ENCODE data around the gene ZNF205. TPM values are rescaled to one million over a fixed set of nuclear protein-coding genes. Genes with fewer than 3 reads are reported as not detected.

The ZNF205 gene
- total and polyA plus RNA-seq, 2 of the 8 experiments (the other 6 are each of a cell fraction or from before 2014, with no cell fraction given) = 19.1 to 19.9 TPM

DNA sequence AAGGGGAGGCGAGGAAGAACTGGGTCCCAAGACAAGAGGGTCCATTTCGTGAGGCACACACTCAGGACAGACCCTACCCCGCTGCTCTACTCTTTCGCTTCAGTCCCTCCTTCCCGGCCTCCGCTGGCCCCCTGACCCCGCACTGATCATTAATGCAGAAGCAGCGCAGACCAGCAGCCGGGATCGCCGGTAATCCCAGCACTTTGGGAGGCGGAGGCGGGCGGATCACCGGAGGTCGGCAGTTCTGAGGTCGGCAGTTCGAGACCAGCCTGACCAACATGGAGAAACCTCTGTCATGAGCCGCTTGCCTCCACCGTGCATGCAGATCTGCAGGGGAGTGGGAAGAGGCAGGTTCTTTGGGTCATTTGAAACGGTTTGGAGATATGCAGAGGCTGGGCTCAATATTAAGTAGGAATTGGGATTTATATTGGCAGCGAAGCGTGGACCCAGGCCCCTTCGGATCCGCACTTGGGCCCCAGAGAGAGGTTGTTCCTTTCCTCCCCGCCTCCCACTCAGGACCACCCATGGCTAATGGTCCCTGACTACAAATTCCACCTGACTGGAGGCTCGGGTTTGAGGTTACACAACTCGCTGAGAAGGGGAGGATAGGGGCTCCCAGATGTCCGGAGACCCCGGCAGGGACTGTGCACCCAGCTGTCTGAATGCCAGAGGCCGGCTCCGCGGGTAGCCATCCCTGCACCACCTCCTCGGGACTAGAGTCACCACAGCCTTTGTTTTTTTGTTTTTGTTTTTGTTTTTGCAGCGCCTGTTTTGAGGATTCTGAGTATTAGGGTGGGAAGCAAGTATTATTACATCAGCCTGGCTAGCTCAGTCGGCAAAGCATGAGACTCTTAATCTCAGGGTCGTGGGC is 52.0 kb downstream of the ZNF205 start:
- Histone ChIP-seq H3K4me3 (ENCODE audit: extremely low read depth in 1 of 4, insufficient read depth in 2 of 4, low read depth in 3 of 4, low read length in 4 of 4) (no peak overlapping the region), H4K91ac (replicated peaks; ENCODE audit: insufficient read length, low read length) (no peak overlapping the region), H3K27ac (ENCODE audit: low read depth, low read length) (no peak overlapping the region), H3K4me2 (ENCODE audit: insufficient read depth in 1 of 2, low read depth in 2 of 2, low read length in 2 of 2) (no peak overlapping the region), H2AFZ (ENCODE audit: low read length) (no peak overlapping the region), H3K14ac (ENCODE audit: insufficient read length) (no peak overlapping the region), H2BK12ac (ENCODE audit: low read depth, low read length) (no peak overlapping the region), H3K79me1 (ENCODE audit: low read depth, low read length) (no peaks in the 10 kb centered on the region), H2BK5ac (ENCODE audit: low read depth, low read length) (no peak overlapping the region), H3K56ac (replicated peaks; ENCODE audit: insufficient read length, low read depth, low read length) (no peak overlapping the region), H2BK15ac (ENCODE audit: low read length) (no peak overlapping the region), H3K9me3 (ENCODE audit: insufficient read depth in 2 of 2, low read depth in 1 of 2, low read length in 1 of 2) (peaks cover 8 to 12% of the 10 kb centered on the region in 2 experiments), H2BK120ac (replicated peaks; ENCODE audit: low read depth, low read length) (no peak overlapping the region), H2BK20ac (ENCODE audit: low read length) (no peak overlapping the region), H3K27me3 (replicated peaks in 1 of 4; ENCODE audit: control insufficient read depth in 3 of 4, extremely low read depth in 1 of 4, insufficient read depth in 3 of 4, low read length in 3 of 4) (peaks cover 0 to 4% (median 1%) of the 10 kb centered on the region in 4 experiments; a peak in 3 of 7 replicates), H3K4ac (replicated peaks; ENCODE audit: insufficient read length, low read depth, low read length) (no peak overlapping the region), H3K79me2 (ENCODE audit: control insufficient read depth in 1 of 2, insufficient read depth in 2 of 2, low read length in 2 of 2) (no peaks in the 10 kb centered on the region), H4K8ac (ENCODE audit: extremely low read depth, insufficient read depth, low read length) (peak overlapping the region; percentile 35; the same call in 1 of the 2 replicates), H4K20me1 (replicated peaks in 1 of 2; ENCODE audit: control insufficient read depth in 1 of 2, insufficient read depth in 2 of 2, low read length in 2 of 2) (no peaks in the 10 kb centered on the region), H2AK5ac (ENCODE audit: low read depth, low read length) (no peak overlapping the region), H3K36me3 (ENCODE audit: control insufficient read depth in 2 of 4, insufficient read depth in 4 of 4, low read length in 3 of 4) (no peaks in the 10 kb centered on the region), H3K4me1 (replicated peaks in 1 of 4; ENCODE audit: control insufficient read depth in 3 of 4, insufficient read depth in 4 of 4, low read length in 3 of 4) (no peaks in the 10 kb centered on the region), H4K5ac (ENCODE audit: insufficient read length, low read depth, low read length) (no peak overlapping the region), H3K18ac (ENCODE audit: extremely low read depth, low read length) (no peak overlapping the region), H3K9ac (replicated peaks in 1 of 4; ENCODE audit: extremely low read depth in 1 of 4, low read depth in 3 of 4, low read length in 3 of 4) (no peak overlapping the region), H3K23ac (ENCODE audit: insufficient read length) (no peak overlapping the region), H3K23me2 (ENCODE audit: low read depth, low read length) (no peaks in the 10 kb centered on the region)
- no peak for FAIRE-seq
- POLR2A ChIA-PET (ENCODE audit: partially characterized antibody) = interaction anchor here (0.6 kb wide), 2 partner anchors 29 to 95 kb away, joined by 3 to 4 read pairs; partner anchors contain the start of gene ZNF213
- DNase-seq (ENCODE audit: low read depth in 1 of 2, low spot score in 2 of 2) = no peak
- 93% methylated on average over 36 of the region's 37 CpGs; no CpG with 5 or more reads in 1 of the 2 experiments for WGBS, 2 experiments (ENCODE audit: extremely low coverage in 1 of 2, insufficient coverage in 1 of 2, insufficient read length in 1 of 2, insufficient replicate concordance in 2 of 2, low coverage in 1 of 2, low lambda C conversion rate in 2 of 2, missing lambda C conversion rate in 1 of 2)
- CTCF ChIA-PET (ENCODE audit: partially characterized antibody) = interaction anchor here (0.5 to 3.1 kb wide), 12 partner anchors 8 to 65 kb away, joined by 3 to 22 read pairs (median 4); partner anchors contain the start of gene ZSCAN10
- no peak for TF ChIP-seq TEAD4 (IDR thresholded peaks at IDR 0.05; ENCODE audit: low read depth, low read length)
- no peak for TF ChIP-seq SAP30 (IDR thresholded peaks at IDR 0.05; ENCODE audit: insufficient read depth, insufficient replicate concordance, low read length)
- TF ChIP-seq BCL11A (IDR thresholded peaks at IDR 0.05; ENCODE audit: low read depth in 2 of 2, low read length in 2 of 2) = no peak
- TF ChIP-seq RXRA (IDR thresholded peaks at IDR 0.05; ENCODE audit: insufficient read depth, low read depth, low read length) = no peak
- TF ChIP-seq, protein P1, sequence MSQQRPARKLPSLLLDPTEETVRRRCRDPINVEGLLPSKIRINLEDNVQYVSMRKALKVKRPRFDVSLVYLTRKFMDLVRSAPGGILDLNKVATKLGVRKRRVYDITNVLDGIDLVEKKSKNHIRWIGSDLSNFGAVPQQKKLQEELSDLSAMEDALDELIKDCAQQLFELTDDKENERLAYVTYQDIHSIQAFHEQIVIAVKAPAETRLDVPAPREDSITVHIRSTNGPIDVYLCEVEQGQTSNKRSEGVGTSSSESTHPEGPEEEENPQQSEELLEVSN (IDR thresholded peaks at IDR 0.05) = no peak
- TF ChIP-seq FOSL1 (IDR thresholded peaks at IDR 0.05; ENCODE audit: insufficient read depth, low read depth, low read length) = no peak
- TF ChIP-seq NRF1 (IDR thresholded peaks at IDR 0.05; ENCODE audit: low read depth, low read length) = no peak
- TF ChIP-seq, protein P2, sequence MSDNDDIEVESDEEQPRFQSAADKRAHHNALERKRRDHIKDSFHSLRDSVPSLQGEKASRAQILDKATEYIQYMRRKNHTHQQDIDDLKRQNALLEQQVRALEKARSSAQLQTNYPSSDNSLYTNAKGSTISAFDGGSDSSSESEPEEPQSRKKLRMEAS (IDR thresholded peaks at IDR 0.05) = no peak
- no peak for TF ChIP-seq CTBP2 (IDR thresholded peaks at IDR 0.05; ENCODE audit: borderline replicate concordance, insufficient read depth, insufficient read length, low read length)
- no peak for TF ChIP-seq ZNF274 (IDR thresholded peaks at IDR 0.05; ENCODE audit: borderline replicate concordance, extremely low read depth, low read length)
- no peak for TF ChIP-seq POLR2A (IDR thresholded peaks at IDR 0.05; ENCODE audit: control extremely low read depth in 1 of 2, low read depth in 2 of 2, low read length in 2 of 2)

Measured in H1 (cell line).